ENCODE data around the gene OSGEPL1. TPM values are rescaled to one million over a fixed set of nuclear protein-coding genes. Genes with fewer than 3 reads are reported as not detected.

OSGEPL1 gene
- 21.1 and 24.1 TPM in 2 replicates for total RNA-seq
- long read RNA-seq, transcript OSGEPL1-201 (9 exons, 1,885 nt) = major isoform, 10 of 90 reads
- long read RNA-seq, partial matches to known transcripts = 6 of 90 reads
- long read RNA-seq, other reads (novel, unspliced or antisense) = 72 of 90 reads

- Mint-ChIP-seq H3K9me3 (no peaks in the 10 kb centered on the region), H3K4me3 (peak within 1 kb of the TSS; percentile 98), H3K36me3 (ENCODE audit: low read depth) (peaks cover 15% of the 10 kb centered on the region), H3K27me3 (ENCODE audit: low read depth) (no peaks in the 10 kb centered on the region), H3K4me1 (peaks cover 12% of the 10 kb centered on the region), H3K27ac (ENCODE audit: unreplicated experiment) (peak within 1 kb of the TSS; percentile 99)
- peak; percentile 78 for DNase-seq (ENCODE audit: low read depth, low spot score)
- TF ChIP-seq CTCF (conservative IDR thresholded peaks at IDR 0.05) = peak; percentile 66
Observed at GRCh38 chr2:189762551-189763298, at the start of gene OSGEPL1. Gene OSGEPL1 (minus strand): TSS chr2:189762792. CDS start chr2:189761640, 1,152 bp downstream.

GRCh38 chr2:189803431-189803830, 40.8 kb upstream of the OSGEPL1 start:
- TF ChIP-seq CTCF (conservative IDR thresholded peaks at IDR 0.05) = no peak
- H3K27me3 Mint-ChIP-seq (ENCODE audit: low read depth) = no peaks in the 10 kb centered on the region
- DNase-seq (ENCODE audit: low read depth, low spot score) = no peak
- peaks cover 7% of the 10 kb centered on the region for H3K36me3 Mint-ChIP-seq (ENCODE audit: low read depth)
- no peak overlapping the region for H3K27ac Mint-ChIP-seq (ENCODE audit: unreplicated experiment)
- H3K9me3 Mint-ChIP-seq = no peaks in the 10 kb centered on the region
- no peak overlapping the region for H3K4me3 Mint-ChIP-seq
- H3K4me1 Mint-ChIP-seq = no peaks in the 10 kb centered on the region

GRCh38 chr2:189802396-189802912, 39.9 kb upstream of the OSGEPL1 start:
- Mint-ChIP-seq H3K27me3 (ENCODE audit: low read depth) (no peaks in the 10 kb centered on the region), H3K4me3 (no peak overlapping the region), H3K27ac (ENCODE audit: unreplicated experiment) (no peak overlapping the region), H3K9me3 (no peaks in the 10 kb centered on the region), H3K4me1 (no peaks in the 10 kb centered on the region), H3K36me3 (ENCODE audit: low read depth) (peaks cover 7% of the 10 kb centered on the region)
- no peak for TF ChIP-seq CTCF (conservative IDR thresholded peaks at IDR 0.05)
- no peak for DNase-seq (ENCODE audit: low read depth, low spot score)

GRCh38 chr2:189799531-189799930, 36.9 kb upstream of the OSGEPL1 start:
- no peak for DNase-seq (ENCODE audit: low read depth, low spot score)
- Mint-ChIP-seq H3K36me3 (ENCODE audit: low read depth) (peaks cover 11% of the 10 kb centered on the region), H3K27me3 (ENCODE audit: low read depth) (no peaks in the 10 kb centered on the region), H3K27ac (ENCODE audit: unreplicated experiment) (no peak overlapping the region), H3K9me3 (no peaks in the 10 kb centered on the region), H3K4me1 (no peaks in the 10 kb centered on the region), H3K4me3 (no peak overlapping the region)
- TF ChIP-seq CTCF (conservative IDR thresholded peaks at IDR 0.05) = no peak

GRCh38 chr2:189799030-189799331, 36.4 kb upstream of the OSGEPL1 start:
- H3K4me3 Mint-ChIP-seq = no peak overlapping the region
- H3K27me3 Mint-ChIP-seq (ENCODE audit: low read depth) = no peaks in the 10 kb centered on the region
- no peaks in the 10 kb centered on the region for H3K4me1 Mint-ChIP-seq
- no peak overlapping the region for H3K27ac Mint-ChIP-seq (ENCODE audit: unreplicated experiment)
- DNase-seq (ENCODE audit: low read depth, low spot score) = no peak
- H3K36me3 Mint-ChIP-seq (ENCODE audit: low read depth) = peaks cover 11% of the 10 kb centered on the region
- no peaks in the 10 kb centered on the region for H3K9me3 Mint-ChIP-seq
- TF ChIP-seq CTCF (conservative IDR thresholded peaks at IDR 0.05) = peak; percentile 5

All from neural crest cell (in vitro differentiated cells).